GM12875 (cell line): ENCODE measurements around the gene TRIM69.
"Not testable (repeated sequence)": the region's sequence is repeated elsewhere in the genome, so short reads cannot be mapped to it uniquely, and the experiment has no call there.

Experiments used
- H3K4me3 ChIP-seq: one replicate; pipeline ENCODE4 v1.5.1; 2011; ENCODE audit warnings: low read depth, low read length, control low read depth
- CTCF ChIP-seq: IDR thresholded peaks from 2 replicates; pipeline ENCODE4 v1.5.1; 2011; ENCODE audit warnings: low read depth, mild to moderate bottlenecking, control low read depth, inconsistent platforms, low read length, moderate library complexity, borderline replicate concordance; ENCODE audit not compliant: insufficient read depth

TRIM69 gene

GRCh38 chr15:44718927-44719292 lies 17.4 kb upstream of the TRIM69 start:
- no peak for TF ChIP-seq CTCF
- H3K4me3 ChIP-seq, result no peak overlapping the region

DNA sequence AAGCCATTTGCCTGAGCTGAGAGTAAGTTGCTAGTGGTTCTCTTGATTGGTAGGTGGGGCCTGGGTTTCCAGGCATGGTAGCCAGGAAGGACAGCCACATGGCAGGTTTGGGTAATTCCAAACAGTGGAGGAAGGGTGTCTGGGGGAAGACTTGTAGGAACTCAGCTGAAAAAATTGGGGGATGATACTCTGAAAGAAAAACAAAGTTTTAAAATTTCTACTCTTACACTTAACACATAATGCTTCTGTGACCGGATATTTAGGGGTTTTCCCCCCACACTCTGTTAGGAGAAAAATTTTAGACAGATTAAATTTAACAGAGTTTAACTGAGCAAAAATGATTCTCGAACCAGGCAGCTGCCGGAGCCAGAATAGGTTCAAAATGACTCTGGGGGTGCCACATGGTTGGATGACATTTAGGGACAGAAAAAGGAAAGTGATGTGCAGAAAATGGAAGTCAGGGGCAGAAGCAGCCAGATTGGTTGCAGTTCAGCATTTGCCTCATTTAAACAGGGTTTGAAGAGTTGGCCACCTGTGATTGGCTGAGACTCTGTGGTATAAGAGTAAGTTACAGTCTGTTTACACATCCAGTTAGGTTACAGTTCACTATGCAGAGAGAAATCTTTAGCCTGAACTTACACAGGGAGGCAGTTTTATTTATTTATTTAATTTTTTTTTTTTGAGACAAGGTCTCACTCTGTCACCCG lies 16.9 kb upstream of the TRIM69 start:
- TF ChIP-seq CTCF, result no peak
- H3K4me3 ChIP-seq, result no peak overlapping the region

DNA sequence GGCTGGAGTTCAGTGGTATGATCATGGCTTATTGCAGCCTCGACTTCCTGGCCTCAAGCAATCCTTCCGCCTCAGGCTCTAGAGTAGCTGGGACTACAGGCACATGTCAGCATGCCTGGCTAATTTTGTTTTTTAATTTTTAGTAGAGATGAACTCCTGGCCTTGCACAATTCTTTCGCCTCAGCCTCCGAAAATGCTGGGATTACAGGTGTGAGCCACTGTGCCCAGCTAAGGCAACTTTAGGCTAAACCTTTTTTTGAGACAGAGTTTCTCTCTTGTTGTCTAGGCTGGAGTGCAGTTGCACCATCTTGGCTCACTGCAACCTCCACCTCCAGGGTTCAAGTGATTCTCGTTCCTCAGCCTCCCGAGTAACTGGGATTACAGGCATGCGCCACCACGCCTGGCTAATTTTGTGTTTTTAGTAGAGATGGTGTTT lies 16.3 kb upstream of the TRIM69 start:
- not testable (repeated sequence) for H3K4me3 ChIP-seq

- TF ChIP-seq CTCF, result no peak
- no peak overlapping the region for H3K4me3 ChIP-seq
These were observed 15.7 kb upstream of the TRIM69 start for GRCh38 chr15:44720460-44721176.

DNA sequence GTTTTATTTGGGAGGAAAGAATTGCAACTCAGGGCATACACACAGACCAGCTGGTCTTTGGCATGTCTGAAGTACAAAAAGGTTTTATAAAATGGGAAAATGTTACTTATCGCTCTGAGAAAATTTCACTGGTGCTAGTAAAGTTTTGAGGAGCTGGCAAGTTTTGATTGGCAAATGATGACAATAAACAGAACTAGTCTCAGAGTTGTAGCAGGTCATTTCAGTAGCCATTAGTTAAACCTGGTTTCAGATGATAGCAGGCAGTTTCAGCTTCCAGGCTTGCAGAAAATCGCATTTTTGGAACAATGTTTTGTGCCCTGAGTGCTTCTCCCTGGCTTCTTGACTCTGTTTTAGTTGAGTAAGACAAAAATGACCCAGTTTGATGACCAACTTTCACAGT lies 14.3 kb upstream of the TRIM69 start:
- no peak for TF ChIP-seq CTCF
- no peak overlapping the region for H3K4me3 ChIP-seq

DNA sequence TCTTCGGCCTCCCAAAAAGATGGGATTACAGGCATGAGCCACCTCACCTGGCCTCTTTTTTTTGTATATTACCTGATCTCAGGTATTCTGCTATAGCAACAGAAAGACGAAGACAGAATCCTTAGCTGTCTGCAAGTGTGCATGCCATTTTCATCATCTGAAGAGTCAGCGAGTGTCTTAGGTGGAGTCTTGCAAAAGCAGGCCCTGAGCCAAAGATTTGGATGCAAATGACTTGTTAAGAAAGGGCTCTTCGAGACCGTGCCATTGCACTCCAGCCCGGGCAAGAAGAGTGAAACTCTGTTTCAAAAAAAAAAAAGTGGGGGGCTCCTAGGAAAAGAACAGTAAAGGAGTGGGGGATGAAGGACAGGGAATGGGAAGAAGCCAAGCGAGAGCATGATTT lies 10.2 kb upstream of the TRIM69 start:
- no peak for TF ChIP-seq CTCF
- peak overlapping the region; percentile 62 for H3K4me3 ChIP-seq

DNA sequence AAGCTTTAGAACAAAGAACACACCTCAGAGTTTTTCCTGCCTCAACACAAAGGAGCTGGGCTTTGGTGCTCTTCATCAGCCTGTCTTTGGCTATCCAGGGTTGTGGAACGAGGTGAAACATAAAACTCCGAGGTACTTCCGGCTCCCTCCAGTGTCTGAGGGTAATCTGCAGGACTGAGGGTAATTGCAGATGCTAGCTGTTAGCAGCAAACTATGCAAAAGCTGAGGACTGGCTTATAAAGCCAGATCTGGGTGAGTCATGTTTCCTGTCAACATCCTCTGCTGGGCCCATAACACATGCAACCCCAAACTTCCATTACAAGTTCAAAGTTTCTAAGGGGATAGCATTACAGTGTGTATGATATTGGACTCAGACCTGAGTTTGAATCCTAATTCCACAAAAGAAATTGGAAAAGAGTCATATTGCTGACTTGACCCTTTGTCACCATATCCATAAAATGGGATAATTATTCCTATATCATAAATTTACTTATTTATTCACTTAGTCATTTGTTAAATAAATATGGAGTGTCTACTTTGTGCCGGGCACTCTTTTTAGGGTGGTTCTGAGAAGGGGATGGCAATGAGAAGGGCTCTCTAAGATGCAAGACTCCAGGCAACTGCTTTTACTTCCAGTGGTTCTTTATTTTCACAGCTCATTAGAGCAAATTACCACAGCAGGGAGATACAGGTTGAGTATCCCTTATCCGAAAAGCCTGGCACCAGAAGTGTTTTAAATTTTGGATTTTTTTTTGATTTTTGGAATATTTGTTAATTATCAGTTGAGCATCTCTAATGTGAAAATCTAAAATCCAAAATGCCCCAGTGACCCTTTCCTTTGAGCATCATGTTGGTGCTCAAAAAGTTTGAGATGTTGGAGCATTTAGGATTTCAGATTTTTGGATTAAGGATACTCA lies 9.5 kb upstream of the TRIM69 start:
- no peak for TF ChIP-seq CTCF
- H3K4me3 ChIP-seq, result peak overlapping the region; percentile 62
